Measurements from ENCODE around the gene WBP1.

DNA sequence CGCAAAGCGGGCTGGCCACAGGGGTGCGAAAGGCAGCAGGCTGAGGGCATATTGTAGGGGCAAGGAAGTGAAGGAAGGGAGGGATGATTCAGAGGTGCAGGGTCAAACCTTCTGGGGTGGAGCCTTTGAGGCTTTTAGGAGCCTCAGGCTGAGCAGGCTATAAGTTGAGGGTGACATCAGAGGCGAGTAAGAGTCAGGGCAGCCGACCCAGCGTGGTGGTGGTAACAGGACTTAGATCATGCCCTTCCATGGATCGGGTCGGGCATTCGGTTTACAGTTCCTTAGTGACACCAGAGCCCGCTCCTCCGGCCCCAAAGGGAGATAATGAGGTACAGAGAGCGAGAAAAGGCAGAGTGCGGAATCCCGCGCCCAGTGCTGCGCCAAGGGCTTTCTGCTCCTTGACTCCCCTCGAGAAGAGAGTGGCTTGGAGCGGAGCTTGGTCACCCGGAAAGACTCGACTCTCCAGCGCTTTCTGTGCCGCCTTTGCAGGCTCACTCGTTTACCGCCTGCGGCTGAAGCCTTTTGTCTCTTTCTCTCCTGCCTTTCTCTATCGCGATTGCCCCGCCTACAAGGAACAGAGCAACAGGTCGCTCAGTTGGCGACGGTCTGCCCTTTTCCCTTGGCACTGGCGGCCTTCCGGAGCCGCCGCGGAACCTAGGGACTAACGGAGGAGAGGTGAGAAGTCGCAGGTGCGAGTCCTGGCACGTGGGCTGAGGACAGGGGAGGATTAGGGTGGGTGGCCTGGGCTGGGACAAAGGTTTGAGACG is 40.4 kb downstream of the WBP1 start:
- TF ChIP-seq, protein P1, sequence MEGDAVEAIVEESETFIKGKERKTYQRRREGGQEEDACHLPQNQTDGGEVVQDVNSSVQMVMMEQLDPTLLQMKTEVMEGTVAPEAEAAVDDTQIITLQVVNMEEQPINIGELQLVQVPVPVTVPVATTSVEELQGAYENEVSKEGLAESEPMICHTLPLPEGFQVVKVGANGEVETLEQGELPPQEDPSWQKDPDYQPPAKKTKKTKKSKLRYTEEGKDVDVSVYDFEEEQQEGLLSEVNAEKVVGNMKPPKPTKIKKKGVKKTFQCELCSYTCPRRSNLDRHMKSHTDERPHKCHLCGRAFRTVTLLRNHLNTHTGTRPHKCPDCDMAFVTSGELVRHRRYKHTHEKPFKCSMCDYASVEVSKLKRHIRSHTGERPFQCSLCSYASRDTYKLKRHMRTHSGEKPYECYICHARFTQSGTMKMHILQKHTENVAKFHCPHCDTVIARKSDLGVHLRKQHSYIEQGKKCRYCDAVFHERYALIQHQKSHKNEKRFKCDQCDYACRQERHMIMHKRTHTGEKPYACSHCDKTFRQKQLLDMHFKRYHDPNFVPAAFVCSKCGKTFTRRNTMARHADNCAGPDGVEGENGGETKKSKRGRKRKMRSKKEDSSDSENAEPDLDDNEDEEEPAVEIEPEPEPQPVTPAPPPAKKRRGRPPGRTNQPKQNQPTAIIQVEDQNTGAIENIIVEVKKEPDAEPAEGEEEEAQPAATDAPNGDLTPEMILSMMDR (IDR thresholded peaks at IDR 0.05; ENCODE audit: borderline replicate concordance, extremely low read depth, low read length, poor library complexity, severe bottlenecking) = no peak
- TF ChIP-seq EZH2 (IDR thresholded peaks at IDR 0.05; ENCODE audit: borderline replicate concordance, low read depth, low read length, severe bottlenecking) = no peak
